ENCODE data around the gene DVL2. TPM values are rescaled to one million over a fixed set of nuclear protein-coding genes. Genes with fewer than 3 reads are reported as not detected.
A peak's percentile ranks its signal among the peaks of the same experiment; 100 is the strongest.
"Not testable (repeated sequence)": the region's sequence is repeated elsewhere in the genome, so short reads cannot be mapped to it uniquely, and the experiment has no call there.

The DVL2 gene
- total RNA-seq, 1 experiment from 2014 or later, result 67.3 TPM

DNA sequence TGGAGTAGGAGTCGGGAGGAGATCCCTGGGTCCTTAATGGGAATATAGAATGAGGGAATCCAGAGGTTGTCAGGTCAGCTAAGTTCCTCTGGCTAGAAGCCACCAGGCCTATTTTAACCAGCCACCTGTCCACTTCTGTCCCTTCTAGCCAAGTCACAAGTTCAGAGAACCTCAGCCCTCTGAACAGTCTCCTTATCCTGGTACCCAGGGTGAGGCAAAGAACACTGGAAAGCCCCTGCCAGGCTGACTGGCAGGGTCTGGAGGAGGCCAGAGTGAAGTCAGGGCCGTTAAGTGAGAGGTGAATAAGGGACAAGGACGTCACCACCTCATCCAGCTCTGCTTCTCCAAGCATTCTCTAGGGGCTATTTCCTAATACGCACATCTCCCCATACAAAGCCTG lies 14.5 kb upstream of the DVL2 start:
- POLR2A ChIA-PET, result no interaction called here
- CTCF ChIA-PET, result interaction anchor here (0.8 to 1.6 kb wide), 2 partner anchors 13 to 47 kb away, joined by 3 to 4 read pairs; no protein-coding TSS in a partner anchor
- TF ChIP-seq ZNF121 (CRISPR knock-in tag; IDR thresholded peaks at IDR 0.05), result no peak
- Mint-ChIP-seq H3K4me3 (no peak overlapping the region), H3K27me3 (ENCODE audit: low read depth) (no peaks in the 10 kb centered on the region), H3K9me3 (no peaks in the 10 kb centered on the region), H3K4me1 (peaks cover 34% of the 10 kb centered on the region), H3K27ac (peak overlapping the region; percentile 37), H3K36me3 (peaks cover 32% of the 10 kb centered on the region)
- DNase-seq (ENCODE audit: low spot score) (no peak), ATAC-seq (no peak)

- no peak for DNase-seq (ENCODE audit: low spot score)
- no peak overlapping the region for H3K4me3 Mint-ChIP-seq
- H3K9me3 Mint-ChIP-seq, result no peaks in the 10 kb centered on the region
- H3K4me1 Mint-ChIP-seq, result peaks cover 32% of the 10 kb centered on the region
- H3K27ac Mint-ChIP-seq, result peak overlapping the region; percentile 61; the same call in 1 of the 2 replicates
- no peak for ATAC-seq
- POLR2A ChIA-PET, result interaction anchor here (1.0 kb wide), 1 partner anchor 10 kb away, joined by 3 read pairs; no protein-coding TSS in a partner anchor
- CTCF ChIA-PET, result no interaction called here
- no peak for TF ChIP-seq ZNF219 (CRISPR knock-in tag; IDR thresholded peaks at IDR 0.05; ENCODE audit: borderline replicate concordance)
- no peaks in the 10 kb centered on the region for H3K27me3 Mint-ChIP-seq (ENCODE audit: low read depth)
- H3K36me3 Mint-ChIP-seq, result peaks cover 28% of the 10 kb centered on the region
Measured at GRCh38 chr17:7246779-7247178, 12.5 kb upstream of the DVL2 start.

DNA sequence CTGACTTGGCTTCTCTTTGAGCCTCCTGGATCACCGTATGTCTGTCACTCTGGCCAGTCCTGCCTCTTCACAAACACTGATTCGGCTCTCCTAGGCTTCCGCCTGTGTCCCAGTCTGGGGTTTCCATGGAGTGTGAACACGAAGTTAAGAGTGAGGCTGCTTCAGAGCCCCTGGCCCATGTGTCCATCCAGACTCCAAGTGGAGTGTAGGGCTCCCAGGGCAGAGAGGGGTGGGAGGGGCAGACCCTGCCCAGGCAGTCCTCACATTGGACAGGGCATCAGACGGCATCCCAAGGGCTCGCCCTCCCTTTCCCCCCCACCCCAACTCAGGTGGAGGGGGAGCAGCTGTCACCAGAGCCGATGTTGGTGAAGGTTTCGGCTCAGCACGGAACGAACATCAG lies 9.5 kb upstream of the DVL2 start:
- ATAC-seq; DNase-seq (ENCODE audit: low spot score); H3K27me3 Mint-ChIP-seq (ENCODE audit: low read depth); H3K9me3 Mint-ChIP-seq: not testable (repeated sequence)
- Mint-ChIP-seq H3K27ac (peak overlapping the region; percentile 76; the same call in 1 of the 2 replicates), H3K4me3 (peak overlapping the region; percentile 90; the same call in 1 of the 2 replicates), H3K4me1 (peaks cover 33% of the 10 kb centered on the region), H3K36me3 (peaks cover 33% of the 10 kb centered on the region)
- POLR2A ChIA-PET, result interaction anchor here (1.0 kb wide), 1 partner anchor 9 kb away, joined by 4 read pairs; the partner anchor contains the start of gene DVL2
- CTCF ChIA-PET, result interaction anchor here (3.4 kb wide), 2 partner anchors 24 to 38 kb away, joined by 16 to 21 read pairs; partner anchors contain the start of genes ACADVL, DLG4 and SLC2A4

GRCh38 chr17:7243453-7243729 lies 9.1 kb upstream of the DVL2 start:
- H3K4me1 Mint-ChIP-seq, result peaks cover 33% of the 10 kb centered on the region
- TF ChIP-seq USF1 (CRISPR knock-in tag; IDR thresholded peaks at IDR 0.05) (no peak), ZNF138 (CRISPR knock-in tag; conservative IDR thresholded peaks at IDR 0.05) (no peak), HMGXB4 (CRISPR knock-in tag; IDR thresholded peaks at IDR 0.05) (no peak), ZNF219 (CRISPR knock-in tag; IDR thresholded peaks at IDR 0.05; ENCODE audit: borderline replicate concordance) (no peak), PREB (CRISPR knock-in tag; IDR thresholded peaks at IDR 0.05; ENCODE audit: borderline replicate concordance) (no peak), FOXJ3 (CRISPR knock-in tag; IDR thresholded peaks at IDR 0.05; ENCODE audit: borderline replicate concordance) (no peak), ATF3 (CRISPR knock-in tag; conservative IDR thresholded peaks at IDR 0.05) (no peak)
- DNase-seq (ENCODE audit: low spot score), result no peak
- peak overlapping the region; percentile 96 for H3K27ac Mint-ChIP-seq
- ChIA-PET CTCF (interaction anchor here (0.7 to 3.4 kb wide), 6 partner anchors 23 to 197 kb away, joined by 3 to 21 read pairs (median 8); partner anchors contain the start of genes ACADVL, DLG4 and SLC2A4), POLR2A (interaction anchor here (1.0 to 2.3 kb wide), 6 partner anchors 8 to 38 kb away, joined by 3 to 8 read pairs (median 6); partner anchors contain the start of genes ACADVL, CTDNEP1, DLG4 and DVL2)
- peaks cover 33% of the 10 kb centered on the region for H3K36me3 Mint-ChIP-seq
- no peak for ATAC-seq
- H3K27me3 Mint-ChIP-seq (ENCODE audit: low read depth), result no peaks in the 10 kb centered on the region
- H3K9me3 Mint-ChIP-seq, result no peaks in the 10 kb centered on the region
- H3K4me3 Mint-ChIP-seq, result peak overlapping the region; percentile 90

GRCh38 chr17:7242717-7243452 lies 8.6 kb upstream of the DVL2 start:
- CTCF ChIA-PET, result interaction anchor here (0.5 to 3.4 kb wide), 11 partner anchors 23 to 309 kb away, joined by 3 to 21 read pairs (median 5); partner anchors contain the start of genes ACADVL, DLG4, NEURL4 and SLC2A4
- DNase-seq (ENCODE audit: low spot score) (peak; percentile 96), ATAC-seq (peak; percentile 14)
- POLR2A ChIA-PET, result interaction anchor here (0.9 to 2.3 kb wide), 8 partner anchors 9 to 51 kb away, joined by 3 to 8 read pairs (median 4); partner anchors contain the start of genes ACADVL, CTDNEP1, DLG4 and ELP5
- H3K27me3 Mint-ChIP-seq (ENCODE audit: low read depth), result no peaks in the 10 kb centered on the region
- H3K4me3 Mint-ChIP-seq, result peak overlapping the region; percentile 90
- H3K27ac Mint-ChIP-seq, result peak overlapping the region; percentile 99
- H3K36me3 Mint-ChIP-seq, result peaks cover 33% of the 10 kb centered on the region
- no peaks in the 10 kb centered on the region for H3K9me3 Mint-ChIP-seq
- H3K4me1 Mint-ChIP-seq, result peaks cover 33% of the 10 kb centered on the region
- TF ChIP-seq, protein P1, sequence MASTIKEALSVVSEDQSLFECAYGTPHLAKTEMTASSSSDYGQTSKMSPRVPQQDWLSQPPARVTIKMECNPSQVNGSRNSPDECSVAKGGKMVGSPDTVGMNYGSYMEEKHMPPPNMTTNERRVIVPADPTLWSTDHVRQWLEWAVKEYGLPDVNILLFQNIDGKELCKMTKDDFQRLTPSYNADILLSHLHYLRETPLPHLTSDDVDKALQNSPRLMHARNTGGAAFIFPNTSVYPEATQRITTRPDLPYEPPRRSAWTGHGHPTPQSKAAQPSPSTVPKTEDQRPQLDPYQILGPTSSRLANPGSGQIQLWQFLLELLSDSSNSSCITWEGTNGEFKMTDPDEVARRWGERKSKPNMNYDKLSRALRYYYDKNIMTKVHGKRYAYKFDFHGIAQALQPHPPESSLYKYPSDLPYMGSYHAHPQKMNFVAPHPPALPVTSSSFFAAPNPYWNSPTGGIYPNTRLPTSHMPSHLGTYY (CRISPR knock-in tag; IDR thresholded peaks at IDR 0.05), result peak; percentile 19; the same call in 1 of the 2 replicates
- TF ChIP-seq, protein P2, sequence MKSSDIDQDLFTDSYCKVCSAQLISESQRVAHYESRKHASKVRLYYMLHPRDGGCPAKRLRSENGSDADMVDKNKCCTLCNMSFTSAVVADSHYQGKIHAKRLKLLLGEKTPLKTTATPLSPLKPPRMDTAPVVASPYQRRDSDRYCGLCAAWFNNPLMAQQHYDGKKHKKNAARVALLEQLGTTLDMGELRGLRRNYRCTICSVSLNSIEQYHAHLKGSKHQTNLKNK (CRISPR knock-in tag; IDR thresholded peaks at IDR 0.05), result peak; percentile 82; the same call in 1 of the 2 replicates
- TF ChIP-seq ELF4 (CRISPR knock-in tag; IDR thresholded peaks at IDR 0.05; ENCODE audit: low read depth), result no peak
- TF ChIP-seq, protein P3, sequence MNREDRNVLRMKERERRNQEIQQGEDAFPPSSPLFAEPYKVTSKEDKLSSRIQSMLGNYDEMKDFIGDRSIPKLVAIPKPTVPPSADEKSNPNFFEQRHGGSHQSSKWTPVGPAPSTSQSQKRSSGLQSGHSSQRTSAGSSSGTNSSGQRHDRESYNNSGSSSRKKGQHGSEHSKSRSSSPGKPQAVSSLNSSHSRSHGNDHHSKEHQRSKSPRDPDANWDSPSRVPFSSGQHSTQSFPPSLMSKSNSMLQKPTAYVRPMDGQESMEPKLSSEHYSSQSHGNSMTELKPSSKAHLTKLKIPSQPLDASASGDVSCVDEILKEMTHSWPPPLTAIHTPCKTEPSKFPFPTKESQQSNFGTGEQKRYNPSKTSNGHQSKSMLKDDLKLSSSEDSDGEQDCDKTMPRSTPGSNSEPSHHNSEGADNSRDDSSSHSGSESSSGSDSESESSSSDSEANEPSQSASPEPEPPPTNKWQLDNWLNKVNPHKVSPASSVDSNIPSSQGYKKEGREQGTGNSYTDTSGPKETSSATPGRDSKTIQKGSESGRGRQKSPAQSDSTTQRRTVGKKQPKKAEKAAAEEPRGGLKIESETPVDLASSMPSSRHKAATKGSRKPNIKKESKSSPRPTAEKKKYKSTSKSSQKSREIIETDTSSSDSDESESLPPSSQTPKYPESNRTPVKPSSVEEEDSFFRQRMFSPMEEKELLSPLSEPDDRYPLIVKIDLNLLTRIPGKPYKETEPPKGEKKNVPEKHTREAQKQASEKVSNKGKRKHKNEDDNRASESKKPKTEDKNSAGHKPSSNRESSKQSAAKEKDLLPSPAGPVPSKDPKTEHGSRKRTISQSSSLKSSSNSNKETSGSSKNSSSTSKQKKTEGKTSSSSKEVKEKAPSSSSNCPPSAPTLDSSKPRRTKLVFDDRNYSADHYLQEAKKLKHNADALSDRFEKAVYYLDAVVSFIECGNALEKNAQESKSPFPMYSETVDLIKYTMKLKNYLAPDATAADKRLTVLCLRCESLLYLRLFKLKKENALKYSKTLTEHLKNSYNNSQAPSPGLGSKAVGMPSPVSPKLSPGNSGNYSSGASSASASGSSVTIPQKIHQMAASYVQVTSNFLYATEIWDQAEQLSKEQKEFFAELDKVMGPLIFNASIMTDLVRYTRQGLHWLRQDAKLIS (CRISPR knock-in tag; IDR thresholded peaks at IDR 0.05; ENCODE audit: borderline replicate concordance), result no peak
